DND-41 (cell line): ENCODE measurements around the gene BBS9.

ENCODE experiments used
- ATAC-seq: fragments of 200-7000 bp; cut with Tn5 transposase; 3 replicates; pipeline ENCODE4 v1.9.1; 2021; ENCODE audit warnings: low read depth; ENCODE audit not compliant: insufficient read depth
- DNase-seq: peaks from one replicate; pipeline ENCODE4 v3.0.0-alpha.2; 2020
- H2AFZ ChIP-seq: 2 replicates; pipeline ENCODE4 v1.6.0; 2012; ENCODE audit warnings: low read depth, low read length
- H3K27ac ChIP-seq: 2 replicates; pipeline ENCODE4 v1.5.1; 2012; ENCODE audit warnings: low read length, inconsistent platforms
- H3K27me3 ChIP-seq: fragments of 200-600 bp; sonication (generic); 2 replicates; pipeline ENCODE4 v1.6.0; 2012; ENCODE audit warnings: low read length, mild to moderate bottlenecking, inconsistent platforms; ENCODE audit not compliant: insufficient read depth, poor library complexity
- H3K36me3 ChIP-seq: 2 replicates; pipeline ENCODE4 v1.5.1; 2012; ENCODE audit warnings: low read length, inconsistent platforms; ENCODE audit not compliant: insufficient read depth
- H3K4me1 ChIP-seq: 2 replicates; pipeline ENCODE4 v1.5.1; 2012; ENCODE audit warnings: mild to moderate bottlenecking, low read length; ENCODE audit not compliant: insufficient read depth
- H3K4me2 ChIP-seq: 2 replicates; pipeline ENCODE4 v1.6.0; 2012; ENCODE audit warnings: mild to moderate bottlenecking, moderate library complexity, low read length, inconsistent platforms; ENCODE audit not compliant: insufficient read depth
- H3K4me3 ChIP-seq, 2 experiments: fragments of 200-600 bp in 1 of 2; shearing (Covaris generic) in 1 of 2; 2 replicates each; pipeline ENCODE4 v1.5.1; 2012 to 2016; ENCODE audit warnings: inconsistent platforms in 2 of 2, low read length in 2 of 2, mild to moderate bottlenecking in 2 of 2, low read depth in 1 of 2, moderate library complexity in 1 of 2
- H3K79me2 ChIP-seq: 2 replicates; pipeline ENCODE4 v1.6.0; 2012; ENCODE audit warnings: low read length, inconsistent platforms; ENCODE audit not compliant: insufficient read depth
- H3K9ac ChIP-seq: 2 replicates; pipeline ENCODE4 v1.6.0; 2012; ENCODE audit warnings: low read depth, mild to moderate bottlenecking, inconsistent platforms, low read length, moderate library complexity
- H3K9me3 ChIP-seq: 2 replicates; pipeline ENCODE4 v1.5.1; 2012; ENCODE audit warnings: low read length, moderate library complexity, mild to moderate bottlenecking, inconsistent platforms; ENCODE audit not compliant: insufficient read depth, severe bottlenecking
- H4K20me1 ChIP-seq: 2 replicates; pipeline ENCODE4 v1.6.0; 2012; ENCODE audit warnings: low read length; ENCODE audit not compliant: insufficient read depth
- EZH2 ChIP-seq: IDR thresholded peaks from 3 replicates; pipeline ENCODE4 v1.6.1; 2012; ENCODE audit warnings: borderline replicate concordance, low read depth, mild to moderate bottlenecking, moderate library complexity, low read length, inconsistent platforms; ENCODE audit not compliant: severe bottlenecking
- TF ChIP-seq, protein P1 (sequence below): IDR thresholded peaks from 2 replicates; pipeline ENCODE4 v1.5.1; 2012; ENCODE audit warnings: borderline replicate concordance, low read length, moderate library complexity, mild to moderate bottlenecking; ENCODE audit not compliant: poor library complexity, severe bottlenecking; ENCODE audit errors: extremely low read depth

The BBS9 gene

GRCh38 chr7:33177876-33178275 is 48.5 kb downstream of the BBS9 start:
- Histone ChIP-seq H3K4me1 (no peaks in the 10 kb centered on the region), H3K79me2 (no peaks in the 10 kb centered on the region), H3K27ac (no peak overlapping the region), H3K9me3 (peaks cover 4% of the 10 kb centered on the region), H4K20me1 (no peaks in the 10 kb centered on the region), H3K4me3 (no peak overlapping the region), H2AFZ (no peak overlapping the region), H3K36me3 (no peaks in the 10 kb centered on the region), H3K9ac (no peak overlapping the region), H3K27me3 (no peaks in the 10 kb centered on the region), H3K4me2 (no peak overlapping the region)
- ATAC-seq: no peak
- TF ChIP-seq EZH2: no peak
- TF ChIP-seq, protein P1, sequence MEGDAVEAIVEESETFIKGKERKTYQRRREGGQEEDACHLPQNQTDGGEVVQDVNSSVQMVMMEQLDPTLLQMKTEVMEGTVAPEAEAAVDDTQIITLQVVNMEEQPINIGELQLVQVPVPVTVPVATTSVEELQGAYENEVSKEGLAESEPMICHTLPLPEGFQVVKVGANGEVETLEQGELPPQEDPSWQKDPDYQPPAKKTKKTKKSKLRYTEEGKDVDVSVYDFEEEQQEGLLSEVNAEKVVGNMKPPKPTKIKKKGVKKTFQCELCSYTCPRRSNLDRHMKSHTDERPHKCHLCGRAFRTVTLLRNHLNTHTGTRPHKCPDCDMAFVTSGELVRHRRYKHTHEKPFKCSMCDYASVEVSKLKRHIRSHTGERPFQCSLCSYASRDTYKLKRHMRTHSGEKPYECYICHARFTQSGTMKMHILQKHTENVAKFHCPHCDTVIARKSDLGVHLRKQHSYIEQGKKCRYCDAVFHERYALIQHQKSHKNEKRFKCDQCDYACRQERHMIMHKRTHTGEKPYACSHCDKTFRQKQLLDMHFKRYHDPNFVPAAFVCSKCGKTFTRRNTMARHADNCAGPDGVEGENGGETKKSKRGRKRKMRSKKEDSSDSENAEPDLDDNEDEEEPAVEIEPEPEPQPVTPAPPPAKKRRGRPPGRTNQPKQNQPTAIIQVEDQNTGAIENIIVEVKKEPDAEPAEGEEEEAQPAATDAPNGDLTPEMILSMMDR: no peak
- DNase-seq: no peak

GRCh38 chr7:33179519-33179918 is 50.2 kb downstream of the BBS9 start:
- TF ChIP-seq EZH2: no peak
- H3K9me3 ChIP-seq: peaks cover under 1% of the 10 kb centered on the region
- no peak for ATAC-seq
- no peak for DNase-seq
- H4K20me1 ChIP-seq: no peaks in the 10 kb centered on the region
- no peak overlapping the region for H3K4me2 ChIP-seq
- H3K9ac ChIP-seq: no peak overlapping the region
- H2AFZ ChIP-seq: no peak overlapping the region
- no peaks in the 10 kb centered on the region for H3K79me2 ChIP-seq
- no peaks in the 10 kb centered on the region for H3K36me3 ChIP-seq
- no peak overlapping the region for H3K4me3 ChIP-seq
- no peak overlapping the region for H3K27ac ChIP-seq
- H3K4me1 ChIP-seq: no peaks in the 10 kb centered on the region
- H3K27me3 ChIP-seq: no peaks in the 10 kb centered on the region

DNA sequence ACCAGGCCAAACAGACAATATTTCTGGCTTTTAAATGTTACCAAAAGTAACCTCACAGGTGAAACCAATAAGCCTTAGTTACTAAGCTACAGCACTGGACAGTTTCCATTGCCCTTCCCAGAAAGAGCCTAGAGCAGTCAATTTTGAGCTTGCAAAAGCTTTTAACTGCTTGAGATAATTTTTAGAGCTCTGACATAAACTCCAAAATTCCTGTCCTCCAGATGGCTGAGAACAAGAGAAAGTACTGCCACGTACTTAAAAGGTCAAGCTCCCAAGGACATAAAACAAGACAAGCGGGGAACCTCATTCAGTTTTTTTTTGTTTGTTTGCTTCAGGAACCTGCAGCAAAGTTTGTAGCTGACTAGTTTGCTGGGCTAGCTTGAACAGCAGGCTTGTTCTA is 54.1 kb downstream of the BBS9 start:
- no peaks in the 10 kb centered on the region for H4K20me1 ChIP-seq
- ATAC-seq: no peak
- no peak overlapping the region for H3K27ac ChIP-seq
- H3K36me3 ChIP-seq: no peaks in the 10 kb centered on the region
- H3K27me3 ChIP-seq: no peaks in the 10 kb centered on the region
- H3K79me2 ChIP-seq: no peaks in the 10 kb centered on the region
- no peak overlapping the region for H3K4me3 ChIP-seq
- H3K9me3 ChIP-seq: no peaks in the 10 kb centered on the region
- H3K4me2 ChIP-seq: no peak overlapping the region
- H2AFZ ChIP-seq: no peak overlapping the region
- TF ChIP-seq EZH2: no peak
- TF ChIP-seq, protein P1: no peak
- H3K9ac ChIP-seq: no peak overlapping the region
- no peaks in the 10 kb centered on the region for H3K4me1 ChIP-seq
- DNase-seq: no peak

- Histone ChIP-seq H3K27ac (no peak overlapping the region), H3K9ac (no peak overlapping the region), H3K9me3 (no peaks in the 10 kb centered on the region), H3K4me2 (no peak overlapping the region), H3K4me1 (no peaks in the 10 kb centered on the region), H4K20me1 (no peaks in the 10 kb centered on the region), H3K27me3 (no peaks in the 10 kb centered on the region), H3K36me3 (no peaks in the 10 kb centered on the region), H3K4me3 (no peak overlapping the region), H3K79me2 (no peaks in the 10 kb centered on the region), H2AFZ (no peak overlapping the region)
- no peak for ATAC-seq
- TF ChIP-seq, protein P1: no peak
- TF ChIP-seq EZH2: no peak
- no peak for DNase-seq
Observed at GRCh38 chr7:33184828-33185227, 55.5 kb downstream of the BBS9 start.
